A549 (cell line): ENCODE data around the gene MAPT. TPM values are rescaled to one million over a fixed set of nuclear protein-coding genes. Genes with fewer than 3 reads are reported as not detected.
"Not testable (repeated sequence)": the region's sequence is repeated elsewhere in the genome, so short reads cannot be mapped to it uniquely, and the experiment has no call there.

ENCODE experiments used
- ATAC-seq, 2 experiments: fragments of 200-7000 bp in 1 of 2; fragments of >200 bp in 1 of 2; cut with Nextera tagmentation in 1 of 2; cut with Tn5 transposase in 1 of 2; 3 replicates each; pipeline versions ENCODE4 v1.8.0 to v1.9.1; 2018 to 2020; ENCODE audit warnings: mild to moderate bottlenecking in 1 of 2, moderate library complexity in 1 of 2
- CTCF ChIA-PET: fragments of 300-600 bp; sonication (Branson Sonifier 250); formaldehyde crosslinking; extraction: SDS; loops from one replicate; lab custom pipeline; 2021; ENCODE audit warnings: antibody characterized with exemption, inconsistent platforms; lab: Yijun Ruan, JAX
- POLR2A ChIA-PET: fragments of 350-600 bp; formaldehyde crosslinking; extraction: SDS; loops from one replicate; lab custom pipeline; 2021; ENCODE audit warnings: antibody characterized with exemption, inconsistent platforms; lab: Yijun Ruan, JAX
- DNase-seq, 2 experiments: peaks; one replicate each; pipeline versions ENCODE4 v3.0.0 to v3.0.0-alpha.2; 2011 to 2016; ENCODE audit warnings: low read depth in 1 of 2, low spot score in 1 of 2
- FAIRE-seq: peaks from 2 replicates; lab custom pipeline; 2011; peaks lifted over from hg19 to GRCh38; lab: Jason Lieb, UNC
- H3K27ac ChIP-seq, 2 experiments: fragments of >200 bp; sonication (Bioruptor Twin); formaldehyde crosslinking; 3 replicates each; pipeline ENCODE4 v1.5.1; 2016 to 2017
- H3K4me1 ChIP-seq: fragments of >200 bp; sonication (Bioruptor Twin); formaldehyde crosslinking; 3 replicates; pipeline ENCODE4 v1.6.1; 2016
- H3K4me2 ChIP-seq: fragments of >200 bp; sonication (Bioruptor Twin); formaldehyde crosslinking; 3 replicates; pipeline ENCODE4 v1.6.1; 2016
- H3K4me3 ChIP-seq: fragments of >200 bp; sonication (Bioruptor Twin); formaldehyde crosslinking; 3 replicates; pipeline ENCODE4 v1.5.1; 2016
- H3K9me3 ChIP-seq: fragments of >200 bp; sonication (Bioruptor Twin); formaldehyde crosslinking; 3 replicates; pipeline ENCODE4 v1.6.1; 2016
- ATOH8 ChIP-seq: fragments of 250-450 bp; sonication (Bioruptor Pico); IDR thresholded peaks from 2 replicates; pipeline ENCODE4 v1.5.0; 2020; ENCODE audit warnings: low read depth, mild to moderate bottlenecking, moderate library complexity
- BCL3 ChIP-seq: fragments of >200 bp; sonication (Bioruptor Twin); formaldehyde crosslinking; IDR thresholded peaks from 3 replicates; pipeline ENCODE4 v1.6.1; 2016
- EHF ChIP-seq: fragments of 250-450 bp; sonication (Bioruptor Pico); IDR thresholded peaks from 2 replicates; pipeline ENCODE4 v1.5.0; 2020; ENCODE audit warnings: mild to moderate bottlenecking
- ESRRA ChIP-seq: fragments of 150-350 bp; IDR thresholded peaks from 2 replicates; pipeline ENCODE4 v1.6.1; 2014; ENCODE audit warnings: mild to moderate bottlenecking, low read length, borderline replicate concordance
- FOXS1 ChIP-seq: fragments of 250-450 bp; sonication (Bioruptor Pico); IDR thresholded peaks from 2 replicates; pipeline ENCODE4 v1.5.0; 2020; ENCODE audit warnings: mild to moderate bottlenecking, moderate library complexity
- GATA3 ChIP-seq: IDR thresholded peaks from 2 replicates; pipeline ENCODE4 v1.6.1; 2012; ENCODE audit warnings: borderline replicate concordance
- HOXA7 ChIP-seq: fragments of 250-450 bp; sonication (Bioruptor Pico); IDR thresholded peaks from 2 replicates; pipeline ENCODE4 v1.5.0; 2020; ENCODE audit warnings: mild to moderate bottlenecking, moderate library complexity
- HOXB13 ChIP-seq: fragments of 250-450 bp; sonication (Bioruptor Pico); IDR thresholded peaks from 2 replicates; pipeline ENCODE4 v1.5.0; 2020; ENCODE audit warnings: low read depth, mild to moderate bottlenecking, moderate library complexity
- KDM1A ChIP-seq: fragments of 200-600 bp; sonication (generic); IDR thresholded peaks from 2 replicates; pipeline ENCODE4 v1.6.1; 2016; ENCODE audit warnings: low read depth, mild to moderate bottlenecking
- KDM5A ChIP-seq: fragments of 200-600 bp; sonication (generic); IDR thresholded peaks from 2 replicates; pipeline ENCODE4 v1.6.1; 2016; ENCODE audit warnings: antibody characterized with exemption, mild to moderate bottlenecking
- MAFK ChIP-seq: fragments of 450-650 bp; IDR thresholded peaks from 2 replicates; pipeline ENCODE4 v1.6.1; 2014; ENCODE audit not compliant: partially characterized antibody
- NPAS2 ChIP-seq: fragments of 250-450 bp; sonication (Bioruptor Pico); IDR thresholded peaks from 2 replicates; pipeline ENCODE4 v1.8.0; 2022; ENCODE audit warnings: mild to moderate bottlenecking, moderate library complexity, borderline replicate concordance
- NR3C1 ChIP-seq: fragments of >200 bp; sonication (Bioruptor Twin); formaldehyde crosslinking; IDR thresholded peaks from 3 replicates; pipeline ENCODE4 v1.6.1; 2017
- PBX3 ChIP-seq: IDR thresholded peaks from 2 replicates; pipeline ENCODE4 v1.6.1; 2012
- POLR2A ChIP-seq: IDR thresholded peaks from 2 replicates; pipeline ENCODE4 v1.6.1; 2012; ENCODE audit warnings: mild to moderate bottlenecking, low read length
- RAD21 ChIP-seq, 2 experiments: fragments of >200 bp in 1 of 2; sonication (Bioruptor Twin) in 1 of 2; formaldehyde crosslinking in 1 of 2; IDR thresholded peaks in 1 of 2; conservative IDR thresholded peaks in 1 of 2; 2 replicates in 1 of 2; 3 replicates in 1 of 2; pipeline ENCODE4 v1.6.1; 2012 to 2018; ENCODE audit warnings: inconsistent platforms in 1 of 2
- RCOR1 ChIP-seq: fragments of 150-350 bp; IDR thresholded peaks from 2 replicates; pipeline ENCODE4 v1.6.1; 2014; ENCODE audit warnings: antibody characterized with exemption, low read length, low read depth
- REST ChIP-seq: fragments of 200-600 bp; sonication (generic); IDR thresholded peaks from 2 replicates; pipeline ENCODE4 v1.6.1; 2016; ENCODE audit warnings: antibody characterized with exemption, mild to moderate bottlenecking, moderate library complexity
- SMC3 ChIP-seq: fragments of >200 bp; sonication (Bioruptor Twin); formaldehyde crosslinking; IDR thresholded peaks from 3 replicates; pipeline ENCODE4 v1.6.1; 2018; ENCODE audit warnings: inconsistent platforms
- TFCP2L1 ChIP-seq: fragments of 250-450 bp; sonication (Bioruptor Pico); IDR thresholded peaks from 2 replicates; pipeline ENCODE4 v1.5.0; 2021; ENCODE audit warnings: mild to moderate bottlenecking
- TP53 ChIP-seq: fragments of 250-450 bp; sonication (Bioruptor Pico); IDR thresholded peaks from 2 replicates; pipeline ENCODE4 v1.5.0; 2021; ENCODE audit warnings: mild to moderate bottlenecking, moderate library complexity
- ZC3H11A ChIP-seq: fragments of 450-650 bp; IDR thresholded peaks from 2 replicates; pipeline ENCODE4 v1.6.1; 2014; ENCODE audit warnings: antibody characterized with exemption, mild to moderate bottlenecking
- ZNF302 ChIP-seq: fragments of 250-450 bp; sonication (Bioruptor Pico); IDR thresholded peaks from 2 replicates; pipeline ENCODE4 v1.9.0; 2021; ENCODE audit warnings: inconsistent platforms, mild to moderate bottlenecking, moderate library complexity
- ZSCAN20 ChIP-seq: fragments of 250-450 bp; sonication (Bioruptor Pico); IDR thresholded peaks from 2 replicates; pipeline ENCODE4 v1.8.0; 2022; ENCODE audit warnings: mild to moderate bottlenecking, moderate library complexity
- WGBS: methylation state at CpG from one replicate; pipeline ENCODE4 v1.1.6; 2017; ENCODE audit errors: missing lambda C conversion rate; 5-methylcytosine and 5-hydroxymethylcytosine counted together
- polyA plus RNA-seq, 4 experiments: library from polyadenylated mRNA; depleted of rRNA in 3 of 4; stranded (reverse); fragments of >200 nt; fragmentation: RNase III in 1 of 4; extraction: RNeasy Plus Mini Kit Qiagen cat#74134 plus additional on column Dnase treatment in 1 of 4; gene quantifications; 2 replicates in 3 of 4; 3 replicates in 1 of 4; pipeline ENCODE4 v1.2.3, GENCODE V29; 2011 to 2017

Gene MAPT
- polyA plus RNA-seq, 2 of the 4 experiments (the other 2 are of a cell fraction) = 1.2 to 1.6 TPM

GRCh38 chr17:45861165-45861564, 33.2 kb upstream of the MAPT start (continued):
- TF ChIP-seq PBX3 (no peak), HOXB13 (CRISPR knock-in tag) (no peak)

GRCh38 chr17:45862127-45862526, 32.2 kb upstream of the MAPT start:
- CTCF ChIA-PET = interaction anchor here (0.6 to 9.6 kb wide), 7 partner anchors 10 to 356 kb away, joined by 3 to 67 read pairs (median 8); partner anchors contain the start of gene CRHR1
- H3K27ac ChIP-seq, DNase-seq, H3K9me3 ChIP-seq, H3K4me3 ChIP-seq, POLR2A ChIA-PET, H3K4me1 ChIP-seq, H3K4me2 ChIP-seq, ATAC-seq, FAIRE-seq: not testable (repeated sequence)
- 49% methylated on average over 9 of the region's 9 CpGs for WGBS
- peak; percentile 96 for TF ChIP-seq MAFK

- no peak for TF ChIP-seq ZSCAN20
- TF ChIP-seq ZNF302 (CRISPR knock-in tag) = no peak
- TF ChIP-seq ATOH8 (CRISPR knock-in tag) = no peak
- no peak for TF ChIP-seq HOXA7
- TF ChIP-seq PBX3 = no peak
- no peak for TF ChIP-seq POLR2A
- TF ChIP-seq FOXS1 (CRISPR knock-in tag) = no peak
- no peak for TF ChIP-seq KDM5A
- TF ChIP-seq EHF (CRISPR knock-in tag) = no peak
- no peak for TF ChIP-seq GATA3
- TF ChIP-seq BCL3 = no peak
- no peak for TF ChIP-seq HOXB13 (CRISPR knock-in tag)
- DNase-seq (no peak), ATAC-seq (no peak), FAIRE-seq (no peak)
- CTCF ChIA-PET = interaction anchor here (0.5 to 9.6 kb wide), 8 partner anchors 9 to 415 kb away, joined by 3 to 67 read pairs (median 4); no protein-coding TSS in a partner anchor
- POLR2A ChIA-PET = no interaction called here
- H3K27ac ChIP-seq = no peak overlapping the region
- H3K4me3 ChIP-seq = no peak overlapping the region
- 0 out of 3 replicates have a peak, but pooled peaks cover 3% of the 10 kb centered on the region for H3K9me3 ChIP-seq
- no peak overlapping the region for H3K4me2 ChIP-seq
- 17% methylated on average over 6 of the region's 6 CpGs for WGBS
- no peaks in the 10 kb centered on the region for H3K4me1 ChIP-seq
Observed at GRCh38 chr17:45863857-45864654, 30.3 kb upstream of the MAPT start.

- Histone ChIP-seq H3K4me3 (no peak overlapping the region), H3K4me2 (no peak overlapping the region), H3K9me3 (no peaks in the 10 kb centered on the region), H3K4me1 (no peaks in the 10 kb centered on the region), H3K27ac (no peak overlapping the region)
- FAIRE-seq (no peak), ATAC-seq (no peak), DNase-seq (no peak)
- ChIA-PET POLR2A (no interaction called here), CTCF (interaction anchor here (0.9 to 9.6 kb wide), 6 partner anchors 10 to 227 kb away, joined by 3 to 67 read pairs (median 4); no protein-coding TSS in a partner anchor)
- 52% methylated on average over 6 of the region's 6 CpGs for WGBS
- no peak for TF ChIP-seq ESRRA
- TF ChIP-seq REST = no peak
- TF ChIP-seq SMC3 = no peak
- no peak for TF ChIP-seq ZSCAN20
- no peak for TF ChIP-seq RCOR1
- TF ChIP-seq NR3C1 = no peak
- no peak for TF ChIP-seq NPAS2 (CRISPR knock-in tag)
- no peak for TF ChIP-seq TFCP2L1
- TF ChIP-seq RAD21 (conservative IDR thresholded peaks at IDR 0.05 in 1 of 2, IDR thresholded peaks at IDR 0.05 in 1 of 2) = no peak
- no peak for TF ChIP-seq TP53
- TF ChIP-seq ZC3H11A = no peak
- TF ChIP-seq POLR2A = no peak
- TF ChIP-seq KDM1A = no peak
Observed at GRCh38 chr17:45867171-45867570, 27.2 kb upstream of the MAPT start.
